Heart left ventricle (tissue), 16 donors: ENCODE data around the gene TMEM43. TPM values are rescaled to one million over a fixed set of nuclear protein-coding genes. Genes with fewer than 3 reads are reported as not detected.
"Not testable (repeated sequence)": the region's sequence is repeated elsewhere in the genome, so short reads cannot be mapped to it uniquely, and the experiment has no call there.

Experiments used
- ATAC-seq, 4 donors: fragments of 200-7000 bp; cut with Tn5 transposase; one replicate each; pipeline ENCODE4 v1.9.1; 2020 to 2022; ENCODE audit warnings: moderate library complexity in 4 of 4, mild to moderate bottlenecking in 3 of 4, moderate number of reproducible peaks in 1 of 4
- DNase-seq, 5 donors: peaks; one replicate each; pipeline ENCODE4 v3.0.0-alpha.2; 2020
- H3K27ac ChIP-seq, 12 donors: fragments of 200-600 bp; sonication (generic) in 4 of 12; one replicate each; pipeline versions ENCODE4 v1.5.0 to v1.8.0; 2016 to 2022; ENCODE audit warnings: mild to moderate bottlenecking in 2 of 12
- H3K27me3 ChIP-seq, 9 donors: fragments of 200-600 bp; sonication (generic) in 2 of 9; one replicate each; pipeline versions ENCODE4 v1.5.1 to v1.8.0; 2016 to 2022; ENCODE audit warnings: mild to moderate bottlenecking in 3 of 9
- H3K36me3 ChIP-seq, 9 donors: fragments of 200-600 bp; sonication (generic) in 2 of 9; one replicate each; pipeline versions ENCODE4 v1.5.0 to v1.8.0; 2018 to 2022; ENCODE audit warnings: mild to moderate bottlenecking in 2 of 9
- H3K4me1 ChIP-seq, 12 donors: fragments of 200-600 bp; sonication (generic) in 4 of 12; one replicate each; pipeline versions ENCODE4 v1.5.0 to v1.8.0; 2016 to 2022; ENCODE audit warnings: mild to moderate bottlenecking in 3 of 12
- H3K4me3 ChIP-seq, 12 donors: fragments of 200-600 bp; sonication (generic) in 4 of 12; one replicate each; pipeline versions ENCODE4 v1.5.0 to v1.8.0; 2017 to 2022; ENCODE audit warnings: mild to moderate bottlenecking in 9 of 12, moderate library complexity in 4 of 12
- H3K9me3 ChIP-seq, 12 donors: fragments of 200-600 bp; sonication (generic) in 4 of 12; one replicate each; pipeline versions ENCODE4 v1.5.0 to v1.8.0; 2016 to 2022; ENCODE audit warnings: mild to moderate bottlenecking in 1 of 12
- POLR2A ChIP-seq, 2 donors: fragments of 450-650 bp; IDR thresholded peaks; one replicate each; pipeline ENCODE4 v1.6.1; 2017; ENCODE audit warnings: antibody characterized with exemption in 2 of 2, mild to moderate bottlenecking in 2 of 2, moderate library complexity in 2 of 2
- WGBS, 4 donors: extraction: QIAGEN DNeasy Blood & Tissue Kit in 2 of 4; methylation state at CpG; one replicate each; pipeline versions ENCODE4 v1.1.5 to v1.1.7; 2013 to 2018; 5-methylcytosine and 5-hydroxymethylcytosine counted together
- intact Hi-C, 10 donors: fragments of 100-400 bp; cut with DNase I; formaldehyde crosslinking; loops; one replicate each; pipeline versions ENCODE4 v1.11.1 to v1.14.2; 2022
- polyA plus RNA-seq, 2 donors: library from polyadenylated mRNA; stranded (reverse); fragments of 200-250 nt; gene quantifications; one replicate each; pipeline ENCODE4 v1.2.3, GENCODE V29; 2013
- total RNA-seq, 9 donors: library from RNA; depleted of rRNA in 2 of 9; stranded (reverse); fragments of >200 nt in 2 of 9; fragmentation: NEBNext Ultra II Directional in 3 of 9; extraction: Animal tissue kit (Norgen Biotek cat#: 25700) in 3 of 9; gene quantifications; one replicate each; pipeline versions ENCODE4 v1.1.0 to v1.2.4, GENCODE V29; 2016 to 2023
- TF ChIP-seq, protein P1 (sequence below), 12 donors: fragments of 200-600 bp; sonication (generic) in 4 of 12; IDR thresholded peaks; one replicate each; pipeline versions ENCODE4 v1.5.0 to v1.8.0; 2018 to 2022; ENCODE audit warnings: antibody characterized with exemption in 12 of 12, mild to moderate bottlenecking in 5 of 12
- donor health status: ischemic (EF 13 %, LVEDD 7.1; RV severe dilation, severe dysfunction).
- donor health status: healthy with polysubstance abuse.
- donor health status: DM: no; HTN: yes; CAD: no.
- donor health status: DM: no; HTN: no; CAD: no.
- donor health status: ischemic (EF 25% LVEDD 6.9; RV normal size, moderate dysfunction).
- donor health status: ischemic (EF 25% LVEDD 5.7; RV mildly dilated, moderate dysfunction).
- donor health status: healthy.
- donor health status: DM: yes; HTN: yes; CAD: no.
- donor health status: ischemic (EF 35%, LVEDD 5.7; RV mildly dilated, moderate dysfunction).
- donor health status: nonischemic (EF 11% LVEDD 7.7; RV severe dilation, severe dysfunction).
- donor health status: DM: yes; HTN: yes; CAD: no.
- donor health status: PGD.
- donor health status: ischemic (EF 29% LVEDD 5.4; RV normal size, mild dysfunction).
- donor health status: nonischemic (EF 23%, LVEDD 6.1; RV moderate dilation, normal function).

Gene TMEM43
- total and polyA plus RNA-seq, 11 donors, result 26.1 to 150 (median 46.0) TPM

DNA sequence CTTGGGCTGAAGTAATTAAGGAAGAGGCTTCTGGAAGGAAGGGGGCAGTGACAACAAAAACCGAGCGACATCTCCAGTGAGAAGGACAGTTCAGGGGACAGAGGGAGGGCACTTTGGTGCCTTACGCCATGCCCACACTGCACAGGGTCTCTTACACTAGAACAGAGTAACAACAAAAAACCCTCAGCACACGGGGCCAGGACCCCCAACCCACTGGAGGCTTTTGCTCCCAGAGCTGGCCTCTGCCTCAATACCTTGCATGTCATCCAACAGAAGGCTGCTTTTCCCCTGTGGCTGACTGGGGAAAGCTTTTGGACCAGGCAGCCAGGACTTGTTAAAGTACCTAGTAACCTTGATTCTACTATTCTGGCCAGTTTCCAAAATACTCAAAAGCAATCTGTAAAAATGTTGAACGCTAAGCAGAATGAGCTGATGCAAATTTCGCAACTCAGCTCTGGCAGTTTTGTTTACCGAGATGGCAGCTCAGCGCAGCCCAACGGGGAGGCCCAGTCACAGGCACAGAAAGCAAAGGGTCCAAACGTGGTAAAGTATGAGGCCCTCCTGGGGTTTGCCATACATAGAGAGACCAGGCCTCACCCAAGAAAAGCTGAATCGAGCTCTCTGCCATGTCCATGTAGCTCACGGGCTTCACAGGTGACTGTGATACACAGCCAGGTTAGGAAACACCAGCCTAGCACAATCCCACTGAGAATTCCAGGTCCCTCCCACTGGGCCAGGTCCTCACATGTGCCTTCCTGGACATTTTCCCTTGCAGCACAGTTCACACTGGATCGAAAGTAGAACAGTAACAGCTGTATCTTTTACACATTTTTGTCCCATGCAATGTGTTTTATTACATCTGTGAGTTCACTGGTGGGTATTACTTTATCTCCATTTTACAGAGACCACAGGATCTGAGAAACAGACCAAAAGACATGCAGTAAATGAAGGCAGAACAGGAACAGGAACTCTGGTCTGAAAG lies 6.2 kb upstream of the TMEM43 start:
- H3K36me3 ChIP-seq, result peaks cover 0 to 52% (median 46%) of the 10 kb centered on the region in 9 donors
- H3K27ac ChIP-seq, result peak overlapping the region in 1 of 12 donors; percentile 39
- WGBS, 4 donors, result 69 to 79% (median 76%) methylated on average over 13 of the region's 13 CpGs
- intact Hi-C loops, result loop anchor here in 3 of 10 donors (5.0 to 10.0 kb wide), 2 partner anchors 221 to 224 kb away; no protein-coding TSS in a partner anchor
- H3K4me3 ChIP-seq, result no peak overlapping the region
- H3K9me3 ChIP-seq, result no peaks in the 10 kb centered on the region
- peaks cover 3 to 26% (median 12%) of the 10 kb centered on the region in 12 donors for H3K4me1 ChIP-seq
- DNase-seq (no peak), ATAC-seq (no peak)
- H3K27me3 ChIP-seq, result no peaks in the 10 kb centered on the region
- TF ChIP-seq, protein P1, sequence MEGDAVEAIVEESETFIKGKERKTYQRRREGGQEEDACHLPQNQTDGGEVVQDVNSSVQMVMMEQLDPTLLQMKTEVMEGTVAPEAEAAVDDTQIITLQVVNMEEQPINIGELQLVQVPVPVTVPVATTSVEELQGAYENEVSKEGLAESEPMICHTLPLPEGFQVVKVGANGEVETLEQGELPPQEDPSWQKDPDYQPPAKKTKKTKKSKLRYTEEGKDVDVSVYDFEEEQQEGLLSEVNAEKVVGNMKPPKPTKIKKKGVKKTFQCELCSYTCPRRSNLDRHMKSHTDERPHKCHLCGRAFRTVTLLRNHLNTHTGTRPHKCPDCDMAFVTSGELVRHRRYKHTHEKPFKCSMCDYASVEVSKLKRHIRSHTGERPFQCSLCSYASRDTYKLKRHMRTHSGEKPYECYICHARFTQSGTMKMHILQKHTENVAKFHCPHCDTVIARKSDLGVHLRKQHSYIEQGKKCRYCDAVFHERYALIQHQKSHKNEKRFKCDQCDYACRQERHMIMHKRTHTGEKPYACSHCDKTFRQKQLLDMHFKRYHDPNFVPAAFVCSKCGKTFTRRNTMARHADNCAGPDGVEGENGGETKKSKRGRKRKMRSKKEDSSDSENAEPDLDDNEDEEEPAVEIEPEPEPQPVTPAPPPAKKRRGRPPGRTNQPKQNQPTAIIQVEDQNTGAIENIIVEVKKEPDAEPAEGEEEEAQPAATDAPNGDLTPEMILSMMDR (IDR thresholded peaks at IDR 0.05), result no peak
- no peak for TF ChIP-seq POLR2A (IDR thresholded peaks at IDR 0.05)

DNA sequence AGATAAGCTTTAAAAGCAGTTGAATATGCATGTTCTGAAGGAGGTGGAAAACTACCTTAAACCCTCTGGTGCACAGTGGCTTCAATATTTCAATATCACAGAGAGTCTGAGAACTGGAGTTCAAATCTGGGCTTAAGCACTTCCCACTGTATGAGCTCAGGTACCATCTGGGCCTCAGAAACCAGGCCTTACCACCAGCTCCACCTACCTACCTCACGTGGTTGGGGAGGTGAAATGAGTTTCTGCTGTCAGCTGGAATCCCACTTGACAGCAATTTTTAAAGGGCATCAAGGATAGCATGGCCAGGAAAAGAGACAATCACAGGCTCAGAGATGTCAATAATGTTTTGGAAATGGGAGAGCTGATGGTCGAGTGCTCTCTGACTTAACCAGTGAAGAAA lies 5.2 kb upstream of the TMEM43 start:
- H3K27ac ChIP-seq, result no peak overlapping the region
- intact Hi-C loops, result loop anchor here in 7 of 10 donors (5.0 to 10.0 kb wide), 5 partner anchors 58 to 465 kb away; partner anchors contain the start of genes LSM3 (in 1 of the 7) and XPC (in 1 of the 7)

DNA sequence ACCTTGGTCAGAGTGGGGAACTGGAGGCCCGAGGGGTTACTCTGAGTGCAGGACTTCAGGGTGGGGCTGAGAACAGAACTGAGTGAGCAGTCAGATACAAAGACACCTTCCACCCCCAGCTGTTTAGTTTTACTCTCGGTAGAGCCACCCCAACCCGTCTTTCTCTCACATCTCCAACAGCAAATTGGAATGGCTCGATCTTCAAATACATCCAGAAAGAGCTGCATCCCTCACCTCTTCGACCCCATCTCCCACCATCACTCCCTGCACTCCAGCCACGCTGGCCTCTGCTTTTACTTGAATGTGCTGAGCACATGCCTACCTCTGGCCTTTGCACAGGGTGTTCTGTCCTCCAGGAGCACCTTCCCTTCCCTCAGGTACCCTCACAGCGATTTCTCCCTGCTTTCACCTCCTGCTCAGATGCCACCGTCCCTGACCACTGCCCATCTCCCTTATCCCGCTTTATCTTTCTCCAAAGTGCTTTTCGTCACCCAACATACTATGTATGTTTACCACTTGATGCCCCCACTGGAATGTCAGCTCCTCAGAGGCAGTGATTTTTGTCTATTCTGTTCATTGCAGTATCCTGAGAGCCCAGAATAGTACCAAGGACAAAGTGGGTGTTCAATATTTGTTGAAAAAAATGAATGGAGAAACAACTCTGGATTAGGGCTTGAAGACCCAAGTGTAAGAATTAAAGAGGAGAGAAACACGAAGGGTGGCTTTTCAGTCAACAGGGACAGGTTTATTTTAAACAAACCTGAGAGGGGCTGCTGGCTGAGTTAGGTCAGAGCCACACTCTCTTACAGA lies 4.5 kb upstream of the TMEM43 start:
- no peak overlapping the region for H3K4me3 ChIP-seq
- 93 to 97% (median 96%) methylated on average over 11 of the region's 11 CpGs for WGBS, 4 donors
- no peak for TF ChIP-seq POLR2A (IDR thresholded peaks at IDR 0.05)
- TF ChIP-seq, protein P1 (IDR thresholded peaks at IDR 0.05), result no peak
- no peak overlapping the region for H3K27ac ChIP-seq
- H3K4me1 ChIP-seq, result peaks cover 3 to 30% (median 15%) of the 10 kb centered on the region in 12 donors
- no peak for ATAC-seq
- H3K27me3 ChIP-seq, result no peaks in the 10 kb centered on the region
- peaks cover 0 to 36% (median 29%) of the 10 kb centered on the region in 9 donors for H3K36me3 ChIP-seq
- no peaks in the 10 kb centered on the region for H3K9me3 ChIP-seq
- no peak for DNase-seq
- intact Hi-C loops, result loop anchor here in 5 of 10 donors (5.0 to 10.0 kb wide), 4 partner anchors 57 to 466 kb away; partner anchors contain the start of genes LSM3 (in 1 of the 5) and XPC (in 1 of the 5)

More for the DNA sequence above, 5.2 kb upstream of the TMEM43 start:
- peaks cover 3 to 30% (median 15%) of the 10 kb centered on the region in 12 donors for H3K4me1 ChIP-seq
- H3K9me3 ChIP-seq, result no peaks in the 10 kb centered on the region
- H3K27me3 ChIP-seq, result no peaks in the 10 kb centered on the region
- DNase-seq, result no peak
- H3K4me3 ChIP-seq, result no peak overlapping the region
- ATAC-seq, result no peak
- TF ChIP-seq, protein P1 (IDR thresholded peaks at IDR 0.05), result no peak
- no peak for TF ChIP-seq POLR2A (IDR thresholded peaks at IDR 0.05)
- WGBS, 4 donors, result 90 to 92% (median 91%) methylated on average over 2 of the region's 2 CpGs
- H3K36me3 ChIP-seq, result peaks cover 0 to 43% (median 36%) of the 10 kb centered on the region in 9 donors

DNA sequence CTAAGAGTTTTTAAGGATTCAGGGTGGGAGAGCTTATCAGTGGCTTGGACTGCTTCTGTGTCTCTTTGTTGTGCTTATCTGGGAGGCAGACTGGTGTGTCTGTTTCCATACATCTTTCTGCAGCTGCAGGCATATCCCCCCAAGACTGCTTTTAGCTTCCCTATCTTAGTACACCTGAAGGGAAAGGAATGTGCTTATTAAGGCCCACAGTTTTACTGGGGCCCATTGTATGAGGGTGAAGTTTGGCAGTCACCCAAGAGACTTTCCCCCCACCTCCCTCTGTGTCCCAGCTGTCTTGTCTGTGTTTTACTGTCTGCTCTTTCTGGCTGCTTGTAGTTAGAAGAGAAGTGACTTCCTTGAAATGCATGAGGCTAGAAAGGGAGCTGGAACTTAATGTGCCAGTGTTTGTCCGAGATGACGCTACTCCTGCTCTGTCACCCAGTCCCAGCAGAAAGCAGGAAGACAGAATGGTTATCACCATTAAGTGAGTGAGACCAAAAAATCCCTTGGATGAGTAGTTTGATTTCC lies 3.9 kb upstream of the TMEM43 start:
- intact Hi-C loops, result loop anchor here in 5 of 10 donors (5.0 to 10.0 kb wide), 4 partner anchors 56 to 466 kb away; partner anchors contain the start of genes LSM3 (in 1 of the 5) and XPC (in 1 of the 5)
- Histone ChIP-seq H3K4me1 (peaks cover 3 to 34% (median 18%) of the 10 kb centered on the region in 12 donors), H3K36me3 (peaks cover 0 to 29% (median 23%) of the 10 kb centered on the region in 9 donors)
- not testable (repeated sequence) for ATAC-seq, H3K27ac ChIP-seq, H3K4me3 ChIP-seq, H3K27me3 ChIP-seq, H3K9me3 ChIP-seq, DNase-seq
- 96 to 100% (median 97%) methylated on average over 2 of the region's 2 CpGs for WGBS, 4 donors
